Progenitor cell of endocrine pancreas (in vitro differentiated cells): ENCODE measurements around the gene SLC25A13. TPM values are rescaled to one million over a fixed set of nuclear protein-coding genes. Genes with fewer than 3 reads are reported as not detected.
"Not testable (repeated sequence)": the region's sequence is repeated elsewhere in the genome, so short reads cannot be mapped to it uniquely, and the experiment has no call there.

Experiments used
- DNase-seq: peaks from one replicate; pipeline ENCODE4 v3.0.0; 2021; ENCODE audit warnings: low spot score; ENCODE audit not compliant: unreplicated experiment
- H3K27ac Mint-ChIP-seq: 2 replicates; pipeline ENCODE4 v1.8.0; 2021; ENCODE audit warnings: mild to moderate bottlenecking, moderate library complexity, mixed read lengths
- H3K27me3 Mint-ChIP-seq: 2 replicates; pipeline ENCODE4 v1.8.0; 2021; ENCODE audit warnings: mixed read lengths
- H3K36me3 Mint-ChIP-seq: 2 replicates; pipeline ENCODE4 v1.8.0; 2022; ENCODE audit warnings: mixed read lengths; ENCODE audit not compliant: insufficient read depth
- H3K4me1 Mint-ChIP-seq: 2 replicates; pipeline ENCODE4 v1.8.0; 2021; ENCODE audit warnings: low read depth, mixed read lengths
- H3K4me3 Mint-ChIP-seq: 2 replicates; pipeline ENCODE4 v1.8.0; 2021; ENCODE audit warnings: low read depth, mild to moderate bottlenecking, moderate library complexity, mixed read lengths
- H3K9me3 Mint-ChIP-seq: 2 replicates; pipeline ENCODE4 v1.8.0; 2021; ENCODE audit warnings: low read depth, mixed read lengths
- CTCF ChIP-seq: fragments of 200-600 bp; sonication (generic); IDR thresholded peaks from one replicate; pipeline ENCODE4 v1.5.0; 2021; ENCODE audit warnings: antibody characterized with exemption, mild to moderate bottlenecking; ENCODE audit not compliant: unreplicated experiment
- long read RNA-seq: library from polyadenylated mRNA; unstranded; transcript quantifications from one replicate; pipeline ENCODE4 v2.0.0, GENCODE V29; 2020
- total RNA-seq: library from RNA; stranded (reverse); gene quantifications from 2 replicates; pipeline ENCODE4 v1.2.1, GENCODE V29; 2021

SLC25A13 gene
- 54.0 and 58.0 TPM in 2 replicates for total RNA-seq
- long read RNA-seq, transcript SLC25A13-201 (18 exons, 3,136 nt), result major isoform, 96 of 139 reads
- long read RNA-seq, partial matches to known transcripts, result 18 of 139 reads
- long read RNA-seq, other reads (novel, unspliced or antisense), result 22 of 139 reads

GRCh38 chr7:96321658-96322372, at the start of gene SLC25A13:
Gene SLC25A13 (minus strand): TSS chr7:96322098. CDS start chr7:96321956, 142 bp downstream.
- Mint-ChIP-seq H3K9me3 (no peaks in the 10 kb centered on the region), H3K36me3 (no peaks in the 10 kb centered on the region), H3K27me3 (no peaks in the 10 kb centered on the region), H3K27ac (peak within 1 kb of the TSS; percentile 97), H3K4me3 (peak within 1 kb of the TSS; percentile 86), H3K4me1 (peaks cover 10% of the 10 kb centered on the region)
- TF ChIP-seq CTCF, result no peak
- DNase-seq, result peak; percentile 86

- H3K9me3 Mint-ChIP-seq, H3K4me3 Mint-ChIP-seq, H3K36me3 Mint-ChIP-seq, DNase-seq, H3K27ac Mint-ChIP-seq, H3K27me3 Mint-ChIP-seq, H3K4me1 Mint-ChIP-seq: not testable (repeated sequence)
Measured at GRCh38 chr7:96365916-96366315, 44.0 kb upstream of the SLC25A13 start.

GRCh38 chr7:96361116-96361857, 39.4 kb upstream of the SLC25A13 start:
- Mint-ChIP-seq H3K4me1 (no peaks in the 10 kb centered on the region), H3K36me3 (no peaks in the 10 kb centered on the region), H3K27ac (no peak overlapping the region), H3K27me3 (no peaks in the 10 kb centered on the region), H3K4me3 (no peak overlapping the region), H3K9me3 (peaks cover 5% of the 10 kb centered on the region)
- TF ChIP-seq CTCF, result no peak
- no peak for DNase-seq

- Mint-ChIP-seq H3K9me3 (no peaks in the 10 kb centered on the region), H3K36me3 (no peaks in the 10 kb centered on the region), H3K4me3 (no peak overlapping the region), H3K27ac (no peak overlapping the region), H3K27me3 (no peaks in the 10 kb centered on the region), H3K4me1 (no peaks in the 10 kb centered on the region)
- no peak for DNase-seq
- no peak for TF ChIP-seq CTCF
Measured at GRCh38 chr7:96359876-96360275, 38.0 kb upstream of the SLC25A13 start.

GRCh38 chr7:96358236-96358971, 36.5 kb upstream of the SLC25A13 start:
- H3K4me1 Mint-ChIP-seq, H3K27ac Mint-ChIP-seq, H3K36me3 Mint-ChIP-seq, H3K9me3 Mint-ChIP-seq, DNase-seq, H3K27me3 Mint-ChIP-seq, H3K4me3 Mint-ChIP-seq: not testable (repeated sequence)

- Mint-ChIP-seq H3K4me1 (no peaks in the 10 kb centered on the region), H3K36me3 (no peaks in the 10 kb centered on the region), H3K27me3 (no peaks in the 10 kb centered on the region), H3K27ac (no peak overlapping the region), H3K9me3 (no peaks in the 10 kb centered on the region), H3K4me3 (no peak overlapping the region)
- no peak for DNase-seq
- no peak for TF ChIP-seq CTCF
Measured at GRCh38 chr7:96355990-96356506, 34.1 kb upstream of the SLC25A13 start.
